HG03575 (cell line): Measurements from ENCODE around the gene ANKRD27.
"Not testable (repeated sequence)": the region's sequence is repeated elsewhere in the genome, so short reads cannot be mapped to it uniquely, and the experiment has no call there.

Source experiments
- ATAC-seq: cut with Tn5 transposase; IDR thresholded peaks from one replicate; pipeline ENCODE4 v1.9.1; 2021; ENCODE audit not compliant: unreplicated experiment, insufficient number of reproducible peaks, low FRiP score; ENCODE audit errors: extremely low read depth

Gene ANKRD27

GRCh38 chr19:32674931-32675719 lies at the start of gene ANKRD27:
TSS of gene ANKRD27 (minus strand) at chr19:32675180. CDS start at chr19:32659015, 16,165 bp downstream.
- peak; percentile 86 for ATAC-seq

- no peak for ATAC-seq
Measured at GRCh38 chr19:32720936-32721250, 45.9 kb upstream of the ANKRD27 start.

- ATAC-seq, result no peak
Measured at GRCh38 chr19:32720216-32720935, 45.4 kb upstream of the ANKRD27 start.

GRCh38 chr19:32719611-32720059 lies 44.7 kb upstream of the ANKRD27 start, which contains the start of gene TDRD12:
TSS of gene TDRD12 (plus strand) at chr19:32719767. CDS start at chr19:32720073, 306 bp downstream.
- no peak for ATAC-seq

- ATAC-seq, result no peak
Measured at GRCh38 chr19:32718286-32718685, 43.3 kb upstream of the ANKRD27 start.

GRCh38 chr19:32717496-32717895 lies 42.5 kb upstream of the ANKRD27 start:
- no peak for ATAC-seq

GRCh38 chr19:32716203-32716602 lies 41.2 kb upstream of the ANKRD27 start:
- ATAC-seq, result not testable (repeated sequence)

- ATAC-seq, result no peak
Measured at GRCh38 chr19:32711747-32712146, 36.8 kb upstream of the ANKRD27 start.

GRCh38 chr19:32709032-32709431 lies 34.1 kb upstream of the ANKRD27 start:
- ATAC-seq, result no peak

- ATAC-seq, result no peak
Measured at GRCh38 chr19:32708457-32708856, 33.5 kb upstream of the ANKRD27 start.

- not testable (repeated sequence) for ATAC-seq
Measured at GRCh38 chr19:32704006-32704405, 29.0 kb upstream of the ANKRD27 start.

GRCh38 chr19:32702010-32702409 lies 27.0 kb upstream of the ANKRD27 start:
- ATAC-seq, result no peak

GRCh38 chr19:32700129-32700528 lies 25.1 kb upstream of the ANKRD27 start:
- not testable (repeated sequence) for ATAC-seq

- not testable (repeated sequence) for ATAC-seq
Measured at GRCh38 chr19:32696771-32697170, 21.8 kb upstream of the ANKRD27 start.

GRCh38 chr19:32695506-32695905 lies 20.5 kb upstream of the ANKRD27 start:
- not testable (repeated sequence) for ATAC-seq

GRCh38 chr19:32694851-32695250 lies 19.9 kb upstream of the ANKRD27 start:
- not testable (repeated sequence) for ATAC-seq

- ATAC-seq, result not testable (repeated sequence)
Measured at GRCh38 chr19:32694316-32694715, 19.3 kb upstream of the ANKRD27 start.

GRCh38 chr19:32693151-32694108 lies 18.4 kb upstream of the ANKRD27 start:
- ATAC-seq, result not testable (repeated sequence)

GRCh38 chr19:32692727-32693061 lies 17.7 kb upstream of the ANKRD27 start:
- ATAC-seq, result no peak
